Neural progenitor cell (in vitro differentiated cells): ENCODE measurements around the gene MYLK.

ENCODE experiments used
- EZH2 ChIP-seq: fragments of 200-600 bp; sonication (generic); IDR thresholded peaks from 2 replicates; pipeline ENCODE4 v1.6.1; 2017; ENCODE audit warnings: antibody characterized with exemption, mild to moderate bottlenecking, moderate library complexity
- TF ChIP-seq, protein P1 (sequence below): fragments of 200-600 bp; sonication (generic); IDR thresholded peaks from 2 replicates; pipeline ENCODE4 v1.5.1; 2017; ENCODE audit warnings: antibody characterized with exemption, mild to moderate bottlenecking

- TF ChIP-seq, protein P1, sequence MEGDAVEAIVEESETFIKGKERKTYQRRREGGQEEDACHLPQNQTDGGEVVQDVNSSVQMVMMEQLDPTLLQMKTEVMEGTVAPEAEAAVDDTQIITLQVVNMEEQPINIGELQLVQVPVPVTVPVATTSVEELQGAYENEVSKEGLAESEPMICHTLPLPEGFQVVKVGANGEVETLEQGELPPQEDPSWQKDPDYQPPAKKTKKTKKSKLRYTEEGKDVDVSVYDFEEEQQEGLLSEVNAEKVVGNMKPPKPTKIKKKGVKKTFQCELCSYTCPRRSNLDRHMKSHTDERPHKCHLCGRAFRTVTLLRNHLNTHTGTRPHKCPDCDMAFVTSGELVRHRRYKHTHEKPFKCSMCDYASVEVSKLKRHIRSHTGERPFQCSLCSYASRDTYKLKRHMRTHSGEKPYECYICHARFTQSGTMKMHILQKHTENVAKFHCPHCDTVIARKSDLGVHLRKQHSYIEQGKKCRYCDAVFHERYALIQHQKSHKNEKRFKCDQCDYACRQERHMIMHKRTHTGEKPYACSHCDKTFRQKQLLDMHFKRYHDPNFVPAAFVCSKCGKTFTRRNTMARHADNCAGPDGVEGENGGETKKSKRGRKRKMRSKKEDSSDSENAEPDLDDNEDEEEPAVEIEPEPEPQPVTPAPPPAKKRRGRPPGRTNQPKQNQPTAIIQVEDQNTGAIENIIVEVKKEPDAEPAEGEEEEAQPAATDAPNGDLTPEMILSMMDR = no peak
- no peak for TF ChIP-seq EZH2
Observed at GRCh38 chr3:123781138-123781537, 103.0 kb downstream of the MYLK start.
